Mucosa of rectum (tissue), 2 donors: ENCODE measurements around the gene LIPF.
"Not testable (repeated sequence)": the region's sequence is repeated elsewhere in the genome, so short reads cannot be mapped to it uniquely, and the experiment has no call there.

Source experiments
- H3K27ac ChIP-seq, 2 donors: one replicate each; pipeline ENCODE4 v1.7.0; 2013; ENCODE audit warnings: inconsistent platforms in 2 of 2, low read depth in 2 of 2, low read length in 2 of 2
- H3K27me3 ChIP-seq, 2 donors: one replicate each; pipeline ENCODE4 v1.7.0; 2013; ENCODE audit warnings: low read length in 2 of 2; ENCODE audit not compliant: control insufficient read depth in 2 of 2, insufficient read depth in 2 of 2
- H3K36me3 ChIP-seq, 2 donors: one replicate each; pipeline ENCODE4 v1.7.0; 2013; ENCODE audit warnings: low read length in 2 of 2; ENCODE audit not compliant: control insufficient read depth in 2 of 2, insufficient read depth in 2 of 2
- H3K4me1 ChIP-seq, 2 donors: one replicate each; pipeline ENCODE4 v1.7.0; 2013; ENCODE audit warnings: low read length in 2 of 2, mild to moderate bottlenecking in 1 of 2; ENCODE audit not compliant: control insufficient read depth in 2 of 2, insufficient read depth in 2 of 2
- H3K4me3 ChIP-seq, 2 donors: one replicate each; pipeline ENCODE4 v1.7.0; 2013; ENCODE audit warnings: low read length in 2 of 2
- H3K9ac ChIP-seq, 2 donors: one replicate each; pipeline ENCODE4 v1.7.0; 2013; ENCODE audit warnings: low read length in 2 of 2, low read depth in 1 of 2, mild to moderate bottlenecking in 1 of 2
- H3K9me3 ChIP-seq, 2 donors: one replicate each; pipeline ENCODE4 v1.7.0; 2013; ENCODE audit warnings: low read length in 2 of 2; ENCODE audit not compliant: control insufficient read depth in 2 of 2
- donor health status: healthy.
- donor health status: Normal muscosa, but diverticular disease.

Gene LIPF

DNA sequence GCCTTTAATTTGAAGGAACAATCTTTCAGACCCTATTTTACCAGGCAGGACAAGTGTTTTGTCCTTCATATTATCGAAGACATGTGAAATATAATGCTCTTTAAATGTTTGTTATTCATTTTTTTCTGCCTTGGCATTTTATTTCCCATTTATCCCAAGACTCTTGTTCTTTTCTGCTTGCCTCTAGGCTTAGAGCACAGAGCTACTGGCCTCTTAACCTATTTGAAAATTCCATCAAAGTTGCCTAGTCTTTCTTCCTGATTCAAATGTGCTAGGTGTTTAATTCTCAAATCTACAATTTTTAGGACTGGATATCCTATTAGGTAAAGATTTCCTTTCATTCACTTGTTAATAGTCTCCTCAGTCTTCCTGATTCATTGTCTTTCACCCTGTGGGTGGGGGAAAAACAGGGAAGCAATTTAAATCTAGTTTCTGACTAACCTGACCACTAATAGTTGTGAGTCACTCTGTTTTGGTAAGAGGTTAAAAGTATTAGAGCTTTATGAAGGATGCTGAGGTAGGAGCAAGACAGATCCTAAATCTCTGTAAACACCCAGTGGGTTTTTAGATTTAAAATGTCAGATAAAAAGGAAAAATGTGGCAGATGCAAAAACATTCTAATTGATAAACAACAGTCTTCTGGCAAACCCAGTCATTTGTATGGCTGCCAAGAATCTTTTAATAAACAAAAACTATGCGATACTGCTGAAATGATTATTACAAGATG is 43.4 kb downstream of the LIPF start:
- Histone ChIP-seq H3K4me3 (no peak overlapping the region), H3K36me3 (no peaks in the 10 kb centered on the region), H3K9ac (no peak overlapping the region)

GRCh38 chr10:88709361-88709760 is 45.1 kb downstream of the LIPF start:
- not testable (repeated sequence) for H3K27ac ChIP-seq, H3K4me1 ChIP-seq, H3K27me3 ChIP-seq, H3K36me3 ChIP-seq, H3K4me3 ChIP-seq, H3K9ac ChIP-seq, H3K9me3 ChIP-seq

More for the DNA sequence above, 43.4 kb downstream of the LIPF start:
- H3K4me1 ChIP-seq: peaks cover 0 to 3% of the 10 kb centered on the region in 2 donors
- H3K27me3 ChIP-seq: no peaks in the 10 kb centered on the region
- H3K27ac ChIP-seq: no peak overlapping the region
- no peaks in the 10 kb centered on the region for H3K9me3 ChIP-seq

DNA sequence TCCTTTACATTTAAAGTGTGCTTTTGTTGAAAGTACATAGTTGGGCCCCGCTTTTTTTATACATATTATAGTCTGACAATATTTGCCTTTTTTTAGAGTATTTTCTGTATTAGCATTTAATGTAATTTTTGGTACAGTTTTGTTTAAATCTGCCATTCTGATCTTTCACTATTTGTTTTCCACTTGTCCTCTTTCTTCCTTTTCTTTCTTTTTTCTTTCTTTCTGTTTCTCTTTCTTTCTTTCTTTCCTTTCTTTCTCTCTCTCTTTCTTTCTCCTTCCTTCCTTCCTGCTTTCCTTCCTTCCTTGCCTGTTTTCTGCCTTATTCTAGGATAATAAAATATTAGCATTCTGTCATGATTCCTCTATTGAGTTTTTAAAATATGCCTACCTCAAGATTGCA is 51.3 kb downstream of the LIPF start:
- Histone ChIP-seq H3K9me3 (no peaks in the 10 kb centered on the region), H3K4me3 (no peak overlapping the region), H3K4me1 (no peaks in the 10 kb centered on the region), H3K36me3 (no peaks in the 10 kb centered on the region), H3K9ac (no peak overlapping the region), H3K27ac (no peak overlapping the region), H3K27me3 (no peaks in the 10 kb centered on the region)

- no peaks in the 10 kb centered on the region for H3K4me1 ChIP-seq
- no peak overlapping the region for H3K4me3 ChIP-seq
- H3K9me3 ChIP-seq: no peaks in the 10 kb centered on the region
- H3K9ac ChIP-seq: no peak overlapping the region
- no peaks in the 10 kb centered on the region for H3K27me3 ChIP-seq
- no peak overlapping the region for H3K27ac ChIP-seq
- no peaks in the 10 kb centered on the region for H3K36me3 ChIP-seq
Observed at GRCh38 chr10:88721392-88721791, 57.1 kb downstream of the LIPF start.

DNA sequence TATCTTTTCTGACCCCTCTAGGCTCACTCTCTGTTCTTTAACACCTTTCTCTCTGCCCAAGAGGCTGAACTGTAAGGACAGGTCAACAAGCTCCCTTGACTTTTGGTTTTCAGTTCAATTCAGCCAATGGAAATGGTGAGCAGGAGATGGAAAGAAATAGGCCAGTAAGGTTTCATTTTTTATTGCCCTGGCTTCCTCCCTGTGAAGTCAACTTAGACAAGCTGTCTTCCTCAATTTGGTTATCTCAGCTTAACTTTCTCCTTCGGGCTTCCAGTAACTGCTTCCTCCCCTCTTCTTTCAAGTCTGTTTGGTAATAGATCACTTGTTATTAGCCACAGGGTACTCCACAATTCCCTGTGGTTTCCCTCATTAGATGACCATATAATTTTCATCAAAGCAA is 61.6 kb downstream of the LIPF start:
- no peaks in the 10 kb centered on the region for H3K4me1 ChIP-seq
- H3K9ac ChIP-seq: no peak overlapping the region
- H3K36me3 ChIP-seq: no peaks in the 10 kb centered on the region
- H3K4me3 ChIP-seq: no peak overlapping the region
- H3K27ac ChIP-seq: no peak overlapping the region
- H3K9me3 ChIP-seq: no peaks in the 10 kb centered on the region
- H3K27me3 ChIP-seq: no peaks in the 10 kb centered on the region

GRCh38 chr10:88728107-88728763 is 64.0 kb downstream of the LIPF start:
- H3K4me1 ChIP-seq: no peaks in the 10 kb centered on the region
- no peak overlapping the region for H3K27ac ChIP-seq
- no peaks in the 10 kb centered on the region for H3K27me3 ChIP-seq
- no peaks in the 10 kb centered on the region for H3K36me3 ChIP-seq
- H3K4me3 ChIP-seq: no peak overlapping the region
- no peak overlapping the region for H3K9ac ChIP-seq
- no peaks in the 10 kb centered on the region for H3K9me3 ChIP-seq
